A204.1 (cell line): ENCODE results near the gene NDRG4.

Experiments used
- FAIRE-seq: peaks from 2 replicates; lab custom pipeline; 2012; peaks lifted over from hg19 to GRCh38; lab: Jason Lieb, UNC

NDRG4 gene

GRCh38 chr16:58551496-58551895, 51.6 kb downstream of the NDRG4 start:
- FAIRE-seq: no peak

DNA sequence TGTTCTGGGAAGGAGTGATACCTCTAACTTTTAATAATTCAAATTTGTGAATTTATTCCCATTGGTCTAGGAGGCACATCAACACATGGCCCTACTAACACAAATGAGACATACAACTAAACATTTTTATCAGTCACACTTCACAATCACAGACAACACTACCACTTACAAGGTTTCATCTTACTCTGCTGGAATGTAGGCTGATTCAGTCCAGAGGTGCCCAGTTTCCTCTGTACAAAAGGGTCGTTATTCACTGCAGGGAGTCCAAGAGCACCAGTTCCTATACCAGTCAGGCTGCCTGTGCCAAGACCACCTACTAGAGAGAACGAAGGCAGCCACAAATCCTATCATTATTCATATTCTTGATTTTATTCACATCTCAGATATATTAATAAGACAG, 56.7 kb downstream of the NDRG4 start:
- FAIRE-seq: no peak
